Astrocyte of the spinal cord (primary cell): Measurements from ENCODE around the gene TPST1.

Source experiments
- DNase-seq: peaks from one replicate; pipeline ENCODE4 v3.0.0; 2011; ENCODE audit warnings: low read depth, low spot score
- H3K4me3 ChIP-seq: 2 replicates; pipeline ENCODE4 v1.5.1; 2011; ENCODE audit warnings: low read depth, mild to moderate bottlenecking, low read length, moderate library complexity
- CTCF ChIP-seq: IDR thresholded peaks from 2 replicates; pipeline ENCODE4 v1.5.1; 2012; ENCODE audit warnings: low read depth, mild to moderate bottlenecking, low read length, inconsistent platforms
- in situ Hi-C: cut with HindIII; loops from 2 replicates; pipeline ENCODE4 v1.10.0; 2017; ENCODE audit warnings: low sequenced_read_pairs

TPST1 gene

GRCh38 chr7:66333443-66333842 is 128.3 kb downstream of the TPST1 start:
- no peak overlapping the region for H3K4me3 ChIP-seq
- DNase-seq: no peak
- in situ Hi-C loops: no loop called here
- TF ChIP-seq CTCF: no peak

GRCh38 chr7:66335318-66335717 is 130.2 kb downstream of the TPST1 start:
- no peak for DNase-seq
- no peak for TF ChIP-seq CTCF
- H3K4me3 ChIP-seq: no peak overlapping the region
- in situ Hi-C loops: no loop called here

- in situ Hi-C loops: no loop called here
- TF ChIP-seq CTCF: no peak
- no peak for DNase-seq
- no peak overlapping the region for H3K4me3 ChIP-seq
Observed at GRCh38 chr7:66336760-66337159, 131.6 kb downstream of the TPST1 start.

- in situ Hi-C loops: no loop called here
- no peak for DNase-seq
- H3K4me3 ChIP-seq: no peak overlapping the region
- TF ChIP-seq CTCF: no peak
Observed at GRCh38 chr7:66339141-66339540, 134.0 kb downstream of the TPST1 start.

- no peak for TF ChIP-seq CTCF
- no peak overlapping the region for H3K4me3 ChIP-seq
- DNase-seq: no peak
- in situ Hi-C loops: no loop called here
Observed at GRCh38 chr7:66344166-66344565, 139.0 kb downstream of the TPST1 start.

- peak; percentile 32 for DNase-seq
- in situ Hi-C loops: no loop called here
- TF ChIP-seq CTCF: no peak
- no peak overlapping the region for H3K4me3 ChIP-seq
Observed at GRCh38 chr7:66348531-66348930, 143.4 kb downstream of the TPST1 start.

GRCh38 chr7:66348959-66349358 is 143.8 kb downstream of the TPST1 start:
- in situ Hi-C loops: no loop called here
- no peak overlapping the region for H3K4me3 ChIP-seq
- no peak for DNase-seq
- TF ChIP-seq CTCF: no peak
